ENCODE data around the gene MAP1B. TPM values are rescaled to one million over a fixed set of nuclear protein-coding genes. Genes with fewer than 3 reads are reported as not detected.

The MAP1B gene
- total RNA-seq, 1 experiment from 2014 or later, result 135 TPM

DNA sequence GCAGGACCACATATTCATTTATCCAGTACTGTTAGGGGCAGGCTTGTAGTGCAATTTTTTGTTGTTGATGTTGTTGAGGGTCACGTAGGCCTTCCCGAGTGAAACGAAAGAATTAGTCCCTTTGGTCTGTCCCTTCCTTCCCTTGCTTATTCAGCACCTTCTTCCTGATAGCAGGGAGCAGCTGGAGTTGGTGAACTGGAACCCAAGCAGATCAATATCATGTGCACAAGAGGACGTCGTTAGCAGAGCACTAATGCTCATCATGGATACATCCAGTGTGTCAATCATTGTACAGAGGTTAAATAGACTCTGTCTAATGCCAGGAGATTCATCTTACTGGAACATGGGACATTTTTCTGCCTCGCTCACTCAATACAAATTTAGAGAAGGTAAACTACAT, 33.0 kb upstream of the MAP1B start:
- POLR2A ChIA-PET (ENCODE audit: low non-redundant PET), result no interaction called here
- TF ChIP-seq, protein P1, sequence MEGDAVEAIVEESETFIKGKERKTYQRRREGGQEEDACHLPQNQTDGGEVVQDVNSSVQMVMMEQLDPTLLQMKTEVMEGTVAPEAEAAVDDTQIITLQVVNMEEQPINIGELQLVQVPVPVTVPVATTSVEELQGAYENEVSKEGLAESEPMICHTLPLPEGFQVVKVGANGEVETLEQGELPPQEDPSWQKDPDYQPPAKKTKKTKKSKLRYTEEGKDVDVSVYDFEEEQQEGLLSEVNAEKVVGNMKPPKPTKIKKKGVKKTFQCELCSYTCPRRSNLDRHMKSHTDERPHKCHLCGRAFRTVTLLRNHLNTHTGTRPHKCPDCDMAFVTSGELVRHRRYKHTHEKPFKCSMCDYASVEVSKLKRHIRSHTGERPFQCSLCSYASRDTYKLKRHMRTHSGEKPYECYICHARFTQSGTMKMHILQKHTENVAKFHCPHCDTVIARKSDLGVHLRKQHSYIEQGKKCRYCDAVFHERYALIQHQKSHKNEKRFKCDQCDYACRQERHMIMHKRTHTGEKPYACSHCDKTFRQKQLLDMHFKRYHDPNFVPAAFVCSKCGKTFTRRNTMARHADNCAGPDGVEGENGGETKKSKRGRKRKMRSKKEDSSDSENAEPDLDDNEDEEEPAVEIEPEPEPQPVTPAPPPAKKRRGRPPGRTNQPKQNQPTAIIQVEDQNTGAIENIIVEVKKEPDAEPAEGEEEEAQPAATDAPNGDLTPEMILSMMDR (conservative IDR thresholded peaks at IDR 0.05; ENCODE audit: low read depth, low read length), result no peak
- no peak for TF ChIP-seq EZH2 (IDR thresholded peaks at IDR 0.05; ENCODE audit: borderline replicate concordance, low read depth, low read length, poor library complexity, severe bottlenecking)
- Histone ChIP-seq H3K4me1 (ENCODE audit: insufficient read depth, low read length, poor library complexity, severe bottlenecking) (no peaks in the 10 kb centered on the region), H3K4me3 (ENCODE audit: low read depth, low read length, poor library complexity, severe bottlenecking) (no peak overlapping the region), H3K36me3 (ENCODE audit: insufficient read depth, low read length, poor library complexity, severe bottlenecking) (no peaks in the 10 kb centered on the region), H3K9me3 (ENCODE audit: low read depth, low read length, poor library complexity, severe bottlenecking) (no peaks in the 10 kb centered on the region), H3K27ac (ENCODE audit: low read depth, low read length, poor library complexity, severe bottlenecking) (no peak overlapping the region), H3K27me3 (replicated peaks; ENCODE audit: insufficient read depth, low read depth, low read length, poor library complexity) (peaks cover 9% of the 10 kb centered on the region)
- CTCF ChIA-PET, result no interaction called here
- intact Hi-C loops (cut with micrococcal nuclease; ENCODE audit: unreplicated experiment), result no loop called here
- DNase-seq (ENCODE audit: low spot score), result no peak
- no TSS peak for BruUV-seq (replicated peaks)

DNA sequence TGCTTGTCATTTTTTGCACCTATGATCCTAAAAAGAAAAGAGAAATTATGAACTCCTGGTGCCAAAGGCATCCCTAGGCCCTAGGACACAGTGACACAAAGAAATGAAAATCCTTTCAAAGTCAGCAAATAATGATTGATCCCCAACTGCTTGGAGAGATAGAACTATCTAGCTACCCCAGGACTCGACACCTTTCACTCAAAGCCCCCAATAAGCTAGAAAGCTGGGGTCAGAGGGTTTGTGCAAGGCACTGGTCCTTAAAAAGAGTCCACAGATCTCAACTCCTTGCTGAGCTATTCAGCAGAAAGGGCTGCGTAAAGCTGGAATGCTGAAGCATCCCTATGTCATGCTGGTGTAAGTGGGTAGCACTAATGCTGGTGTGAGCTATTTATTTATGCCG, 31.8 kb upstream of the MAP1B start:
- DNase-seq (ENCODE audit: low spot score), result no peak
- H3K4me1 ChIP-seq (ENCODE audit: insufficient read depth, low read length, poor library complexity, severe bottlenecking), result no peaks in the 10 kb centered on the region
- no peaks in the 10 kb centered on the region for H3K36me3 ChIP-seq (ENCODE audit: insufficient read depth, low read length, poor library complexity, severe bottlenecking)
- CTCF ChIA-PET, result no interaction called here
- TF ChIP-seq, protein P1 (conservative IDR thresholded peaks at IDR 0.05; ENCODE audit: low read depth, low read length), result no peak
- no peak for TF ChIP-seq EZH2 (IDR thresholded peaks at IDR 0.05; ENCODE audit: borderline replicate concordance, low read depth, low read length, poor library complexity, severe bottlenecking)
- peaks cover 8% of the 10 kb centered on the region for H3K27me3 ChIP-seq (replicated peaks; ENCODE audit: insufficient read depth, low read depth, low read length, poor library complexity)
- no peak overlapping the region for H3K27ac ChIP-seq (ENCODE audit: low read depth, low read length, poor library complexity, severe bottlenecking)
- intact Hi-C loops (cut with micrococcal nuclease; ENCODE audit: unreplicated experiment), result no loop called here
- no peak overlapping the region for H3K4me3 ChIP-seq (ENCODE audit: low read depth, low read length, poor library complexity, severe bottlenecking)
- BruUV-seq (replicated peaks), result no TSS peak
- H3K9me3 ChIP-seq (ENCODE audit: low read depth, low read length, poor library complexity, severe bottlenecking), result no peaks in the 10 kb centered on the region
- POLR2A ChIA-PET (ENCODE audit: low non-redundant PET), result no interaction called here

DNA sequence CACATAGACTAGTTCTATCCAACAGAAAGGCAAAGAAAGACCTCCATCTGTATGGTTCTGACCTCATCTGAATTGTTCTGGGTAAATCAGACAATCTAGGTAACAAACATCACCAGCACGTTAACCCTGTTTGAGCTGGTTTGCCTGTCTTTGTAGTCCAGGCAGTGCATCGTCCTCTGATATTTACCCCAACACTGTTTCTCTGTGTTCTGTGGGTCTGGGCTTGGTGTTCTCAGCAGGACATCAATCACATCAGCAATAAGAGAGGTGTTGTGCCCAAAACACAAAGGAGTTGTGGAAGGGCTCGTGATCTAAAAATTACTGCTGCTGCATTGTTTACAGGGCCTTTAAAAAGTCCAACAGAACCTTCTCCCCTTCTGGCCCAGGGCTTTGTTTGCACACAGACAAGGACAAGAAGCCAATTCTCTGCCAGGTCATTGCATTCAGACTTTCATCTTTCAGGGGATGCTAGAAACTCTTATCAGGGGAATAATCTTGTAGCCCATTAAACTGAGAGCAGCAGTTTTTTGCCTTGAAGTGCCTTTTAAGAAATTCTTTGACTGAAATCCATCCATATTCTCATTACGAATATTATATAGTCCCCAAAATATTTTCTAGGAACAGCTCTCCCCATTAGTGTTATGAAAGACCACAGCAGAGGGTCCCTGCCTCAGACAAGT, 30.5 kb upstream of the MAP1B start:
- Histone ChIP-seq H3K9me3 (ENCODE audit: low read depth, low read length, poor library complexity, severe bottlenecking) (no peaks in the 10 kb centered on the region), H3K36me3 (ENCODE audit: insufficient read depth, low read length, poor library complexity, severe bottlenecking) (no peaks in the 10 kb centered on the region), H3K4me1 (ENCODE audit: insufficient read depth, low read length, poor library complexity, severe bottlenecking) (no peaks in the 10 kb centered on the region), H3K4me3 (ENCODE audit: low read depth, low read length, poor library complexity, severe bottlenecking) (no peak overlapping the region), H3K27ac (ENCODE audit: low read depth, low read length, poor library complexity, severe bottlenecking) (no peak overlapping the region), H3K27me3 (replicated peaks; ENCODE audit: insufficient read depth, low read depth, low read length, poor library complexity) (no peaks in the 10 kb centered on the region)
- CTCF ChIA-PET, result no interaction called here
- no peak for TF ChIP-seq EZH2 (IDR thresholded peaks at IDR 0.05; ENCODE audit: borderline replicate concordance, low read depth, low read length, poor library complexity, severe bottlenecking)
- TF ChIP-seq, protein P1 (conservative IDR thresholded peaks at IDR 0.05; ENCODE audit: low read depth, low read length), result no peak
- no peak for DNase-seq (ENCODE audit: low spot score)
- no TSS peak for BruUV-seq (replicated peaks)
- intact Hi-C loops (cut with micrococcal nuclease; ENCODE audit: unreplicated experiment), result no loop called here
- POLR2A ChIA-PET (ENCODE audit: low non-redundant PET), result no interaction called here
